ENCODE data around the gene PER1. TPM values are rescaled to one million over a fixed set of nuclear protein-coding genes. Genes with fewer than 3 reads are reported as not detected.
A peak's percentile ranks its signal among the peaks of the same experiment; 100 is the strongest.

The PER1 gene
- total RNA-seq, 1 experiment from 2014 or later, result 10.6 TPM

- DNase-seq (ENCODE audit: low read depth), result no peak
These were observed 11.9 kb downstream of the PER1 start for GRCh38 chr17:8140065-8141029.

GRCh38 chr17:8138672-8139371, 13.4 kb downstream of the PER1 start:
- DNase-seq (ENCODE audit: low read depth), result peak; percentile 97

- no peak for DNase-seq (ENCODE audit: low read depth)
These were observed 13.9 kb downstream of the PER1 start for GRCh38 chr17:8138374-8138671.

GRCh38 chr17:8137645-8138373, 14.4 kb downstream of the PER1 start:
- DNase-seq (ENCODE audit: low read depth), result no peak

- DNase-seq (ENCODE audit: low read depth), result peak; percentile 13
These were observed 18.3 kb downstream of the PER1 start for GRCh38 chr17:8133941-8134340.

GRCh38 chr17:8133399-8133798, 18.8 kb downstream of the PER1 start:
- no peak for DNase-seq (ENCODE audit: low read depth)

GRCh38 chr17:8131844-8132441, 20.3 kb downstream of the PER1 start:
- DNase-seq (ENCODE audit: low read depth), result peak; percentile 66

GRCh38 chr17:8128125-8128784, 23.9 kb downstream of the PER1 start:
- DNase-seq (ENCODE audit: low read depth), result no peak

GRCh38 chr17:8126491-8127066, 25.6 kb downstream of the PER1 start:
- DNase-seq (ENCODE audit: low read depth), result peak; percentile 47

- peak; percentile 47 for DNase-seq (ENCODE audit: low read depth)
These were observed 26.2 kb downstream of the PER1 start for GRCh38 chr17:8125947-8126490.

GRCh38 chr17:8125154-8125946, 26.9 kb downstream of the PER1 start:
- peak; percentile 71 for DNase-seq (ENCODE audit: low read depth)

- DNase-seq (ENCODE audit: low read depth), result peak; percentile 44
These were observed 27.7 kb downstream of the PER1 start for GRCh38 chr17:8124350-8125153.

- peak; percentile 49 for DNase-seq (ENCODE audit: low read depth)
These were observed 28.4 kb downstream of the PER1 start, which contains the start of gene HES7 for GRCh38 chr17:8123695-8124349. Gene HES7, minus strand, starts transcription at chr17:8124106. Its CDS starts 22 bp downstream, at chr17:8124084.

GRCh38 chr17:8122924-8123694, 29.1 kb downstream of the PER1 start:
- DNase-seq (ENCODE audit: low read depth), result peak; percentile 58

- peak; percentile 69 for DNase-seq (ENCODE audit: low read depth)
These were observed 29.7 kb downstream of the PER1 start for GRCh38 chr17:8122422-8122923.

- DNase-seq (ENCODE audit: low read depth), result peak; percentile 76
These were observed 30.4 kb downstream of the PER1 start for GRCh38 chr17:8121681-8122421.

GRCh38 chr17:8121407-8121680, 30.9 kb downstream of the PER1 start:
- DNase-seq (ENCODE audit: low read depth), result no peak
